ENCODE results near the gene MS4A7. TPM values are rescaled to one million over a fixed set of nuclear protein-coding genes. Genes with fewer than 3 reads are reported as not detected.

MS4A7 gene
- total RNA-seq, 1 donor from 2014 or later: 184 TPM

GRCh38 chr11:60371386-60371785, 6.9 kb upstream of the MS4A7 start:
- Histone ChIP-seq H3K4me3 (no peak overlapping the region), H3K9me3 (no peaks in the 10 kb centered on the region), H3K36me3 (no peaks in the 10 kb centered on the region), H3K27me3 (no peaks in the 10 kb centered on the region), H3K4me1 (peaks cover 5% of the 10 kb centered on the region), H3K27ac (no peak overlapping the region)
- no peak for ATAC-seq
- intact Hi-C loops (cut with DNase I): no loop called here
- TF ChIP-seq CTCF (IDR thresholded peaks at IDR 0.05): no peak
- no peak for DNase-seq

GRCh38 chr11:60371854-60372253, 6.5 kb upstream of the MS4A7 start:
- H3K4me3 ChIP-seq: no peak overlapping the region
- H3K27ac ChIP-seq: no peak overlapping the region
- no peak for TF ChIP-seq CTCF (IDR thresholded peaks at IDR 0.05)

GRCh38 chr11:60372767-60373166, 5.6 kb upstream of the MS4A7 start:
- TF ChIP-seq CTCF (IDR thresholded peaks at IDR 0.05): no peak
- Histone ChIP-seq H3K4me3 (no peak overlapping the region), H3K4me1 (peaks cover 5% of the 10 kb centered on the region), H3K27me3 (no peaks in the 10 kb centered on the region), H3K36me3 (no peaks in the 10 kb centered on the region), H3K9me3 (no peaks in the 10 kb centered on the region), H3K27ac (no peak overlapping the region)
- intact Hi-C loops (cut with DNase I): no loop called here
- DNase-seq: no peak
- ATAC-seq: no peak

More at GRCh38 chr11:60371854-60372253, 6.5 kb upstream of the MS4A7 start:
- H3K9me3 ChIP-seq: no peaks in the 10 kb centered on the region
- H3K36me3 ChIP-seq: no peaks in the 10 kb centered on the region
- DNase-seq (no peak), ATAC-seq (no peak)
- H3K27me3 ChIP-seq: no peaks in the 10 kb centered on the region
- peaks cover 5% of the 10 kb centered on the region for H3K4me1 ChIP-seq
- intact Hi-C loops (cut with DNase I): no loop called here

GRCh38 chr11:60375316-60375715, 3.0 kb upstream of the MS4A7 start:
- Histone ChIP-seq H3K27me3 (no peaks in the 10 kb centered on the region), H3K27ac (no peak overlapping the region), H3K9me3 (no peaks in the 10 kb centered on the region), H3K4me3 (no peak overlapping the region), H3K4me1 (peaks cover 5% of the 10 kb centered on the region), H3K36me3 (no peaks in the 10 kb centered on the region)
- intact Hi-C loops (cut with DNase I): no loop called here
- DNase-seq: no peak
- TF ChIP-seq CTCF (IDR thresholded peaks at IDR 0.05): no peak
- no peak for ATAC-seq

GRCh38 chr11:60376601-60377000, 1.7 kb upstream of the MS4A7 start:
- TF ChIP-seq CTCF (IDR thresholded peaks at IDR 0.05): no peak
- Histone ChIP-seq H3K36me3 (no peaks in the 10 kb centered on the region), H3K4me1 (no peaks in the 10 kb centered on the region), H3K27ac (peak overlapping the region; percentile 86), H3K27me3 (no peaks in the 10 kb centered on the region), H3K9me3 (no peaks in the 10 kb centered on the region), H3K4me3 (no peak overlapping the region)
- no peak for ATAC-seq
- DNase-seq: no peak
- intact Hi-C loops (cut with DNase I): no loop called here
